Kidney epithelial cell (primary cell): ENCODE measurements around the gene LRFN2. TPM values are rescaled to one million over a fixed set of nuclear protein-coding genes. Genes with fewer than 3 reads are reported as not detected.

Source experiments
- DNase-seq: peaks from one replicate; pipeline ENCODE4 v3.0.0-alpha.2; 2010; ENCODE audit warnings: low read depth
- H3K27me3 ChIP-seq: 2 replicates; pipeline ENCODE4 v1.6.0; 2011; ENCODE audit warnings: low read length; ENCODE audit not compliant: control insufficient read depth, insufficient read depth
- H3K36me3 ChIP-seq: 2 replicates; pipeline ENCODE4 v1.5.1; 2011; ENCODE audit warnings: low read length; ENCODE audit not compliant: control insufficient read depth, insufficient read depth
- H3K4me3 ChIP-seq: 2 replicates; pipeline ENCODE4 v1.5.1; 2011; ENCODE audit warnings: low read depth, mild to moderate bottlenecking, control low read depth, low read length
- total RNA-seq: library from RNA; depleted of rRNA; stranded (reverse); fragments of >200 nt; gene quantifications from 2 replicates; pipeline ENCODE4 v1.2.3, GENCODE V29; 2015
- TF ChIP-seq, protein P1 (sequence below): IDR thresholded peaks from 2 replicates; pipeline ENCODE4 v1.5.1; 2011; ENCODE audit warnings: mild to moderate bottlenecking, moderate library complexity, low read length, control low read depth, inconsistent platforms; ENCODE audit not compliant: insufficient read depth, poor library complexity, severe bottlenecking

LRFN2 gene
- total RNA-seq, 1 donor from 2014 or later: not detected

GRCh38 chr6:40551966-40552505, 35.1 kb downstream of the LRFN2 start:
- TF ChIP-seq, protein P1, sequence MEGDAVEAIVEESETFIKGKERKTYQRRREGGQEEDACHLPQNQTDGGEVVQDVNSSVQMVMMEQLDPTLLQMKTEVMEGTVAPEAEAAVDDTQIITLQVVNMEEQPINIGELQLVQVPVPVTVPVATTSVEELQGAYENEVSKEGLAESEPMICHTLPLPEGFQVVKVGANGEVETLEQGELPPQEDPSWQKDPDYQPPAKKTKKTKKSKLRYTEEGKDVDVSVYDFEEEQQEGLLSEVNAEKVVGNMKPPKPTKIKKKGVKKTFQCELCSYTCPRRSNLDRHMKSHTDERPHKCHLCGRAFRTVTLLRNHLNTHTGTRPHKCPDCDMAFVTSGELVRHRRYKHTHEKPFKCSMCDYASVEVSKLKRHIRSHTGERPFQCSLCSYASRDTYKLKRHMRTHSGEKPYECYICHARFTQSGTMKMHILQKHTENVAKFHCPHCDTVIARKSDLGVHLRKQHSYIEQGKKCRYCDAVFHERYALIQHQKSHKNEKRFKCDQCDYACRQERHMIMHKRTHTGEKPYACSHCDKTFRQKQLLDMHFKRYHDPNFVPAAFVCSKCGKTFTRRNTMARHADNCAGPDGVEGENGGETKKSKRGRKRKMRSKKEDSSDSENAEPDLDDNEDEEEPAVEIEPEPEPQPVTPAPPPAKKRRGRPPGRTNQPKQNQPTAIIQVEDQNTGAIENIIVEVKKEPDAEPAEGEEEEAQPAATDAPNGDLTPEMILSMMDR: no peak
- no peak for DNase-seq
- no peaks in the 10 kb centered on the region for H3K36me3 ChIP-seq
- no peaks in the 10 kb centered on the region for H3K27me3 ChIP-seq
- no peak overlapping the region for H3K4me3 ChIP-seq

DNA sequence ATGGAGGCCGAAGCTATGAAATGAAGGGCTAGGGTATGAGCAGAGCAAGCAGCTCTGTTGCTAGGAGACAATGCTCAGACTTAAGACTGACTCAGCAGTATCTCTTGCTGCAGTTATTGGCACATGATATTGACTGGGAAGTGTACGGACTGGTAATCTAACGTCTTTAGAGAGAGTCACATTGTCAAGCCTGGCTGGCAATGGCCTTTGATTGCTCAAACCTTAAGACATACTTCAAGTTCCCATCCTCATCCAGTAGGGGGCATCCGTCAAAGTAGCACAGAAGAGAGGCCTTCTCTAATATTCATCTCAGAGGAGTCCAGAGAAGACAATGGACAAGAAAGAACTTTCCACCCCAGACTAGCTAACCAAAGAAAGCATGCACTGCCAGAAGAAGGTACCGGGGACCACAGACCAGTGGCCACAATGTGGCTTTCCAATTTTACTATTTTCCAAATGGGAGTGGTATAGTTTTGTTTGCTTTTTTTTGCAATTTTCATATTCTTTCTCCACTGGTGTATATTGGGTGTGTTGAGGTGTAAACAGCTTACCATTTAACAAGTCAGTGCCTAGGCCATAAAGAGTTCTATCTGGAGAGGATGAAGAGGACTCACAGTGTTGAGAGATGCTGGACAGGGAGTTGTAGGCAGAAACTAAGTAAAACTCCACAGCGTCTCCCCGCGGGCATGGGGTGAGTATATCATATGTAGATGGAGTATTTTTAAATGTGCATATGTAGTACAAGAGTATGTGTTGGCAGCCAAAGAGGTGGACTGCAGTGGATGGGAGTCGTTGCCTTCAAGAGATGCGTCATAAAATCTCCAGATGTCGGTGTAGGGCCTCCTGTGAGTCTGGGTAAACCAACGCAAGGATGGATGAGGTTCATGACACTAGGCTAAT, 36.7 kb downstream of the LRFN2 start:
- H3K27me3 ChIP-seq: no peaks in the 10 kb centered on the region
- H3K36me3 ChIP-seq: no peaks in the 10 kb centered on the region
- DNase-seq: no peak
- H3K4me3 ChIP-seq: no peak overlapping the region
- TF ChIP-seq, protein P1: peak; percentile 51

DNA sequence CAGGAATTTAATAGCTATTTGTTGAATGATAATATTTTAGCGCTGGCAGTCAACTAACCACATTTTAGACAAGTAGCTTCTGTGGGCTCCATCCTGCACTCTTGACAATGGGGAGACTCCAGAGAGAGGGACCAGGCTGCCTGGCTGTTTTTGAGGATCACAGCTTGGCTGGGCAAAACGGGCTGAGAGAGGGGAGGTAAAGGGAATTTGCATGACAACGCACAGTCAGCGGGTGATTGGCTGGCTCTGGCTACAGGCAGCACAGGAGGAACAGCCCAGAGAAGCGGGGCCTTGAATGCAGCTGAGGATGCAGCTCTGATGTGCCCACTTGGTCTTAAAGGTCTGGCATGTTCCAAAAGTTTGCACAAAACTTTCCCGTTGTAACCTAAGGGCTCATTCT, 41.2 kb downstream of the LRFN2 start:
- TF ChIP-seq, protein P1: no peak
- no peaks in the 10 kb centered on the region for H3K36me3 ChIP-seq
- no peak for DNase-seq
- H3K4me3 ChIP-seq: no peak overlapping the region
- no peaks in the 10 kb centered on the region for H3K27me3 ChIP-seq

DNA sequence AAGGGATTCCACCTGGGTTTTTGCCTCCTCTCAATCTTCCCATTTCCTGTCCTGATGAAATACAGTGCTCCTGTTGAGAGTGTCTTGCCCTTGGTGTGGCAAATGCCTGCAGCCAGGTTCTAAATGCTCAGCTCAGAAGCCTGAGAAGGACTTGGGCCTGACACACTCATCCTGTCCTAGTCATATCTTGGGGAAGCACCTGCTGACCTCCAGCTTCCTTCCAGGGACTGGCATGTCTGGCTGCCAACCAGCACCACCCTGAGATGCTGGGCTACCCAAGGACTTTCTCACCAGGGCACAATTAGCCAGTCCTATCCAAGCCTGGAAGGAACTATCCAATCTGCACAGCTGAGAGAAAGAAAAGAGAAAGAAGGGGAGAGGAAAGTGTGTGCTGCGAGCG, 43.4 kb downstream of the LRFN2 start:
- TF ChIP-seq, protein P1: no peak
- no peaks in the 10 kb centered on the region for H3K27me3 ChIP-seq
- no peak overlapping the region for H3K4me3 ChIP-seq
- H3K36me3 ChIP-seq: no peaks in the 10 kb centered on the region
- DNase-seq: no peak

DNA sequence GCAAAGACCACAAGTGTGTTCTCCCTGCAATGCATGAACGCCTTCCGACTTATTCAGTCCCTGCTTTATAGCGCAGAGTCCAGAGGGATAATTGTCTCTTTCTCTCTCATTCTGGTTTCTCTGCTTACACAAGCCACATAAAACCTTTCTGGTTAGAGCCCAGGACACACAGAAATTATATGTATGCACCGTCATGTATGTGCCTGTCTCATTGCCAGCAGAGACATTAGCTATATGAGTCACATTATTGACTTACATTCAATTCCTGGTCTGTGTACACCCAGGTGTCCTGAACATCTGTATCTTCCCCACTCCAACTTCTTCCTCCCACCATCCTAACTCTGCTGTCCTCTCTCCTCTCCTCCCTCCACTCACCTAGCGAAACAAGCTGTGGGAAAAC, 44.0 kb downstream of the LRFN2 start:
- Histone ChIP-seq H3K4me3 (no peak overlapping the region), H3K27me3 (no peaks in the 10 kb centered on the region), H3K36me3 (no peaks in the 10 kb centered on the region)
- TF ChIP-seq, protein P1: no peak
- no peak for DNase-seq
